ENCODE data around the gene KIFC3.

KIFC3 gene

DNA sequence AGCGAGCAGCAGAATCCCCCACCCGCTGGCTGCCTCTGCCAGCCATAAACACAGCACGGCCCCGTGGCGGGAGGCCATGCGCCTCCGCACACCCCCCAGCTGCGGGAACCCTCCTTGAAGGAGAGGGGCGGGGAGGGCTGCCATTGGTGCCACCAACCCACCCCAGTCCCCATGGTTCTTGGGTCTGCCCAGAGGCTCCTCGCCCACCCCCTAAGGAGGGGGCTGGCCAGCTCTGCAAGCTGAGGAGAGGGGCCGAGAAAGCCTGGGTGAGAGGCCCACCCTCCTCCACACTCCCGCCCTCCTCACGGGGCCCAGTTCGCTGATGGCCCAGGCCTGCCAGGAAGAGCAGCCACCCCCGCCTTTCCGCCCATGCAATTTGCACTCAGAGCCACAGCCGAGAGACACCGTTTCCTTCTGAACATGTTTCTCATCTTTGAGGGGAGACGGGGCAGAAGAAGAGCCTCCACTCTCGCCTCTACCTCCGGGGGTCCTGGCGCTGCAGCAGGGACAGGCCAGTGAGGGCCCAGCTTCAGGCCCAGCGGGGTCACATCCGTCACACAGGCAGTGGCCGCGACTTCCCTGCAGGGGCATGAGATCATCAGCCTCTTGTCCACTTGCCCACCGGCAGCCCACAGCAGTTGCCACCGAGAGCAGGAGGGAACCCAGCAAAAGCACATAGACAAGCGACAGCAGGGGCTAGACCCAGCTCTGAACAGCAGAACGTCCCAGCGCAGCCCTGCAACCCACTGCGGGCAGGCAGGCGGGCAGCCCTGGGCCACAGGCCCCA is 43.8 kb downstream of the KIFC3 start:
- peaks cover 58% of the 10 kb centered on the region for H3K36me3 ChIP-seq (ENCODE audit: insufficient read depth, low read length)
- no peaks in the 10 kb centered on the region for H3K4me1 ChIP-seq (ENCODE audit: control insufficient read depth, insufficient read depth, low read length)
- no peaks in the 10 kb centered on the region for H3K9me3 ChIP-seq (replicated peaks; ENCODE audit: low read length)
- no peak overlapping the region for H3K4me3 ChIP-seq (ENCODE audit: low read length)
- no peak overlapping the region for H3K9ac ChIP-seq (ENCODE audit: low read depth, low read length)
- no peak overlapping the region for H3K4me2 ChIP-seq (ENCODE audit: low read length)
- no peaks in the 10 kb centered on the region for H3K27me3 ChIP-seq (ENCODE audit: control insufficient read depth, insufficient read depth, low read length)

DNA sequence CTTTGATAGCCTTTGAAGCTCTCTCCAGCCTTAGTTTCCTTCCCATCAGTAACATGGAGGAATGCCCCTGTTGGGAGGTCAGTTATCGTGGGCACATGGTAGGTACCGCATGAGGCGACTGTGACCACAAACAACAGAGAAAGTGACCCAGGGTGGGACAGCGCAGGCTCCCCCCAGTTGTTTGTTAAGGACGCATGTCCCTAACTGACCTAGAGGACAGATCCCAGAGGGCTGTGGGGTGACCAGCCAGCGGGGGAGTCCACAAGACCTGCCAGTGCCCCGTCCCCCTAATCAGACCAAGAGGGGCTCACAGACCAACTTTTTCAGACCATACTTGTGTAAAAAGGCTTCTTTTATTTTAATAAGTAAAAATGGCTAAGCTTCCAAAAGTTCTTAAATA is 44.4 kb downstream of the KIFC3 start:
- Histone ChIP-seq H3K36me3 (ENCODE audit: insufficient read depth, low read length) (peaks cover 54% of the 10 kb centered on the region), H3K4me2 (ENCODE audit: low read length) (no peak overlapping the region), H3K9me3 (replicated peaks; ENCODE audit: low read length) (no peaks in the 10 kb centered on the region), H3K27me3 (ENCODE audit: control insufficient read depth, insufficient read depth, low read length) (no peaks in the 10 kb centered on the region), H3K4me1 (ENCODE audit: control insufficient read depth, insufficient read depth, low read length) (no peaks in the 10 kb centered on the region), H3K9ac (ENCODE audit: low read depth, low read length) (no peak overlapping the region), H3K4me3 (ENCODE audit: low read length) (no peak overlapping the region)

- no peaks in the 10 kb centered on the region for H3K9me3 ChIP-seq (replicated peaks; ENCODE audit: low read length)
- H3K27me3 ChIP-seq (ENCODE audit: control insufficient read depth, insufficient read depth, low read length): no peaks in the 10 kb centered on the region
Measured at GRCh38 chr16:57757326-57757786, 44.9 kb downstream of the KIFC3 start.

DNA sequence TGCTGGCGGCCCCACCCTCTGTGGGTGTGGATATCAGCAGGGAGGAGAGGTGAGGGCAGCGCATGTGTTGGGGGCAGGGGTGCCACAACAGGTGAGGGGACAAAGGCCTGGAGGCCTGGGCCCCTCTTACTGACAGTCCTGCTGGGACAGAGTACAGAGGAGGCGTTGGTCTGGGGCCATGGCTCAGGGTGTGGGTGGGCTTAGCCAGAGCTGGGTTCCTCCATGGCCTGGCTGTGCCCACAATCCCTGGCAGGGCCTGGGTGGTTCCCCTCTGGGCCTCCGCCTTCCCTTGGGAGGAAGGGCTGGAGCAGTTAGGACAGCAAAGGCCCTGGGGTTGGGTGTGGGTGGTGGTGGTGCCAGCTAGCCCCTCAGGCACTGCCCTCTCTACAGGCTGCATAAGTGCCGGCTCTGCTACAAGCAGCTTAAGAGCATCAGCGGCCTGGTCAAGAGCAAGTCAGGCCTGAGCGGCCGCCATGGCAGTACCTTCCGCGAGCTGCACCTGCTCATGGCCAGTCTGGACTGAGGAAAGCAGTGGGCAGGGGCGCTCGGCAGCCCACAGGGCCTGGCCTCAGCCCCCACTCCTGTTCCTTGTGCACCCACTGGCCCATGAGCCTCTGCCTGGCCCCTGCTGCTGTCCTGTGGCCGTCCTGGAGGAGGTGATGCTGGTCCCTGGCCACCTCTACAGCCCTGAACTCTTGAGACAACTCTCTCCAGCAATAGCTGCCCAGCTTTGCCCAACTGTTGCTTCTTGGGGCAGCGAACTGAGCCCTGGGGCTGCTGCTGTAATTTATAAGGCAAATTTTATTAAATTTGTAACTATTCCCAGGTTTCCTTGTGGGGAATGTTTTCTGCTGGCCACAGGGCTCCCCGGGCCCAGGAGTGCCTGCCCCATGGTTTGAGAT is 45.6 kb downstream of the KIFC3 start:
- no peaks in the 10 kb centered on the region for H3K4me1 ChIP-seq (ENCODE audit: control insufficient read depth, insufficient read depth, low read length)
- no peak overlapping the region for H3K4me2 ChIP-seq (ENCODE audit: low read length)
- H3K36me3 ChIP-seq (ENCODE audit: insufficient read depth, low read length): peaks cover 47% of the 10 kb centered on the region
- no peaks in the 10 kb centered on the region for H3K9me3 ChIP-seq (replicated peaks; ENCODE audit: low read length)
- H3K9ac ChIP-seq (ENCODE audit: low read depth, low read length): no peak overlapping the region
- H3K4me3 ChIP-seq (ENCODE audit: low read length): no peak overlapping the region
- H3K27me3 ChIP-seq (ENCODE audit: control insufficient read depth, insufficient read depth, low read length): no peaks in the 10 kb centered on the region

More at GRCh38 chr16:57757326-57757786, 44.9 kb downstream of the KIFC3 start:
- Histone ChIP-seq H3K4me2 (ENCODE audit: low read length) (no peak overlapping the region), H3K4me1 (ENCODE audit: control insufficient read depth, insufficient read depth, low read length) (no peaks in the 10 kb centered on the region), H3K4me3 (ENCODE audit: low read length) (no peak overlapping the region), H3K36me3 (ENCODE audit: insufficient read depth, low read length) (peaks cover 54% of the 10 kb centered on the region), H3K9ac (ENCODE audit: low read depth, low read length) (no peak overlapping the region)

GRCh38 chr16:57755726-57756423 is 46.4 kb downstream of the KIFC3 start:
- Histone ChIP-seq H3K9me3 (replicated peaks; ENCODE audit: low read length) (no peaks in the 10 kb centered on the region), H3K4me3 (ENCODE audit: low read length) (no peak overlapping the region), H3K36me3 (ENCODE audit: insufficient read depth, low read length) (peaks cover 44% of the 10 kb centered on the region), H3K4me2 (ENCODE audit: low read length) (no peak overlapping the region), H3K9ac (ENCODE audit: low read depth, low read length) (no peak overlapping the region), H3K27me3 (ENCODE audit: control insufficient read depth, insufficient read depth, low read length) (no peaks in the 10 kb centered on the region), H3K4me1 (ENCODE audit: control insufficient read depth, insufficient read depth, low read length) (no peaks in the 10 kb centered on the region)

DNA sequence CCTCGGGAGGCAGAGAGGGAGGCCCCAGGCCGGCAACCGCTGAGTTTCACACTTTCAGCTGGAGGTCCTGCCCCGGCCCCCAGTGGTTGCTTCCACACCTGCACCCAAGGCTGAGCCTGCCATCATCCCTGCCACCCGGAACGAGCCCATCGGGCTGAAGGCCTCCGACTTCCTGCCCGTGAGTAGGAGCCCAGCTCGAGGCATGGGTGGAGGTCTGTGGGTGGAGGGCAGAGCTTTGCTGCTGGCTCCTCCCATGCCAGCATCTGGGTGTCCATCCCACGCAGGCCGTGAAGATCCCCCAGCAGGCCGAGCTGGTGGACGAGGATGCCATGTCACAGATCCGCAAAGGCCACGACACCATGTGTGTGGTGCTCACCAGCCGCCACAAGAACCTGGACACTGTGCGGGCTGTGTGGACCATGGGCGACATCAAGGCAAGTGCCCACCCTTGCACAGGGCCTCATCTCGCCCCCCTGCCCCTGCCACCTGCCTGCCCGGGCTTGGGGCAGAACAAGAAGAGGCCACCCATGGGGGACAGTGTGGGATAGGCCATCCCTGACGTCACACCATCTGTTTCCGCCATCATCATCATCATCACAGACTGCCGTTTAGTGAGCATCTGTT is 47.1 kb downstream of the KIFC3 start:
- H3K36me3 ChIP-seq (ENCODE audit: insufficient read depth, low read length): peaks cover 39% of the 10 kb centered on the region
- no peaks in the 10 kb centered on the region for H3K9me3 ChIP-seq (replicated peaks; ENCODE audit: low read length)
- H3K4me1 ChIP-seq (ENCODE audit: control insufficient read depth, insufficient read depth, low read length): no peaks in the 10 kb centered on the region
- no peaks in the 10 kb centered on the region for H3K27me3 ChIP-seq (ENCODE audit: control insufficient read depth, insufficient read depth, low read length)
- H3K9ac ChIP-seq (ENCODE audit: low read depth, low read length): no peak overlapping the region
- no peak overlapping the region for H3K4me2 ChIP-seq (ENCODE audit: low read length)
- H3K4me3 ChIP-seq (ENCODE audit: low read length): no peak overlapping the region

DNA sequence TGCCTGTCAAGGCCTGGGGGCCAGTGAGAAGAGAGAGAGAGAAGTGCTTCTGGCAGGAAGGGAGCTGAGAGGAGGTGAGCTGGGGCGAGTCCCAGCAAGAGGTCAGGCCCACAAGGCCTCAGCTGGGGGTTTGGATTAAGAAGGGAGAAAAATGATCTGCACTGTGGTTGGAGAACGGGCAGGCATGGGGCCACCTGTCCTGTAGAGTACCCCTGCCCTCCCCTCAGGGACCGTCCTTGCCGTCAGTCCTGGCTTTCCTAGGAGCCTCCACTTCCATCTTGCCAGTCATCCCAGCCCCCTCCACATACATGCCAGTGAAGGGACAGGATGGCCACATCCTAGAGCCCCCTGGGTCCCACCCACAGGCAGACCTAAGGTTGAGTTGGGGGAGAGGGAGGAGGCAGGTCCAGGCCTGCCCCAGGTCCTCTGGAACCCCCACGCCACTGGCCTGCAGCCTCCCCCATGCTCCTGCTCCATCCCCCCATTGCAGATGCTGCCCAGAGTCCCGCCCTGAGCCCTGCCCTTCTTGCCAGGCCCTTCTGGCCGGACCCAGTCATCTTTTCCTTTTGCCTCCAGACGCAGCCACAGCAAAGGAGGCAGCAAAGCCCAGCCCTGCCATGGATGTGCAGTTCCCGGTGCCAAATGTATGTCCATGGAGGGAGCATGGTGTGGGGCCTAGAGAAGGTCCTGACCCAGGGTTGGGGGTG is 47.8 kb downstream of the KIFC3 start:
- Histone ChIP-seq H3K9me3 (replicated peaks; ENCODE audit: low read length) (no peaks in the 10 kb centered on the region), H3K36me3 (ENCODE audit: insufficient read depth, low read length) (peaks cover 32% of the 10 kb centered on the region), H3K27me3 (ENCODE audit: control insufficient read depth, insufficient read depth, low read length) (no peaks in the 10 kb centered on the region), H3K4me2 (ENCODE audit: low read length) (no peak overlapping the region), H3K4me1 (ENCODE audit: control insufficient read depth, insufficient read depth, low read length) (no peaks in the 10 kb centered on the region), H3K4me3 (ENCODE audit: low read length) (no peak overlapping the region), H3K9ac (ENCODE audit: low read depth, low read length) (no peak overlapping the region)

DNA sequence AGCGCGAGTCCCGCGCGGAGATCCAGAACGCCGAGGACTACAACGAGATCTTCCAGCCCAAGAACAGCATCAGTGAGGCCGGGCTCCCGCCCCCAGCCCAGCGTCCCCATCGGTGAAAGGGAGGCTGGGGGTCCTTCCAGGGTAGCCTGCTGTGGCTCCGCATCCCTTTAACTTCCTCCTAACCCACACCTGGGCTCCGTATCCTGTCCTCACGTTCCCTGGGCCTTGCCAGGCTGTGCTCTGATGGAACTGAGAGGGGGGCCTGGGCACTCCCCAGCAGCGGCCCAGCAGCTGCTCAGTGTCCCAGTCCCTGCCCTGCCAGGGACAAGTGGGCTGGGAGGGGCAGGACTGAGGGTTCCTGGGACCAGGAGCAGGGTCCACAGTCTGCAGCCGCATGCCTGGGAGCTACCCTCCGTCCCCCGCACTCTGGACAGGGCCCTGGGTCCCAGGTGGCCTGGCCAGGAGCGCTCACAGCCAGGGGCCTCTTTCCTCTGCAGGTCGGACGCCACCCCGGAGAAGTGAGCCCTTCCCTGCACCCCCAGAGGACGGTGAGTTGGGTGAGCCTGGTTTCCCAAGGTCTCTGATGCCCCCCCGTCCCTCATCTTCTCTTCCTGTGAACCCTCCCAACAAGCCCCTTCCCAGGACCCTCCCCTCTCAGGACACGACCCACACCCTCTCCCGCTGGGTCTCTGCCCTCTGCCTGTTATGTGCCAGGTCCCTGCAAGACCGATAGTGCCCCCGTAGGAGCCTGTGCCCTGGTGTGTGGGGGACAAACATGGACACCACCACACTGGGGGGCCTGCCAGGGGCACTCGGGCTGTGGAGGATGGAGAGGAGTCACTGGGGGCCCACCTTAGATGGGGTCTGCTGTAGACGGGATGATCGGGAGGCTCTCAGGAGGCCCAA is 48.6 kb downstream of the KIFC3 start:
- no peaks in the 10 kb centered on the region for H3K4me1 ChIP-seq (ENCODE audit: control insufficient read depth, insufficient read depth, low read length)
- H3K4me2 ChIP-seq (ENCODE audit: low read length): no peak overlapping the region
- H3K9me3 ChIP-seq (replicated peaks; ENCODE audit: low read length): no peaks in the 10 kb centered on the region
- peaks cover 25% of the 10 kb centered on the region for H3K36me3 ChIP-seq (ENCODE audit: insufficient read depth, low read length)
- no peak overlapping the region for H3K9ac ChIP-seq (ENCODE audit: low read depth, low read length)
- no peak overlapping the region for H3K4me3 ChIP-seq (ENCODE audit: low read length)
- H3K27me3 ChIP-seq (ENCODE audit: control insufficient read depth, insufficient read depth, low read length): no peaks in the 10 kb centered on the region

GRCh38 chr16:57752581-57753447 is 49.5 kb downstream of the KIFC3 start:
- peaks cover 21% of the 10 kb centered on the region for H3K36me3 ChIP-seq (ENCODE audit: insufficient read depth, low read length)
- no peaks in the 10 kb centered on the region for H3K4me1 ChIP-seq (ENCODE audit: control insufficient read depth, insufficient read depth, low read length)
- no peak overlapping the region for H3K9ac ChIP-seq (ENCODE audit: low read depth, low read length)

More at GRCh38 chr16:57752581-57753447, 49.5 kb downstream of the KIFC3 start:
- Histone ChIP-seq H3K4me2 (ENCODE audit: low read length) (no peak overlapping the region), H3K9me3 (replicated peaks; ENCODE audit: low read length) (no peaks in the 10 kb centered on the region), H3K4me3 (ENCODE audit: low read length) (no peak overlapping the region), H3K27me3 (ENCODE audit: control insufficient read depth, insufficient read depth, low read length) (no peaks in the 10 kb centered on the region)

All from skeletal muscle satellite cell (primary cell).